Stomach (tissue), 4 donors: Measurements from ENCODE around the gene LCE1A.

Experiments
- POLR2A ChIP-seq, 4 donors: fragments of 450-650 bp; IDR thresholded peaks; one replicate each; pipeline ENCODE4 v1.6.1; 2016; ENCODE audit warnings: antibody characterized with exemption in 4 of 4, control low read depth in 2 of 4, mild to moderate bottlenecking in 1 of 4, moderate library complexity in 1 of 4
- POLR2AphosphoS5 ChIP-seq, 3 donors: sonication (generic); formaldehyde crosslinking; IDR thresholded peaks; one replicate each; pipeline ENCODE4 v1.6.1; 2016; ENCODE audit warnings: antibody characterized with exemption in 3 of 3
- TF ChIP-seq, protein P1 (sequence below), 7 experiments: fragments of 450-650 bp in 4 of 7; fragments of 200-600 bp in 3 of 7; sonication (generic) in 3 of 7; IDR thresholded peaks; one replicate each; pipeline ENCODE4 v1.5.1; 2016 to 2019; ENCODE audit warnings: antibody characterized with exemption in 7 of 7, control low read depth in 2 of 7, mild to moderate bottlenecking in 1 of 7

DNA sequence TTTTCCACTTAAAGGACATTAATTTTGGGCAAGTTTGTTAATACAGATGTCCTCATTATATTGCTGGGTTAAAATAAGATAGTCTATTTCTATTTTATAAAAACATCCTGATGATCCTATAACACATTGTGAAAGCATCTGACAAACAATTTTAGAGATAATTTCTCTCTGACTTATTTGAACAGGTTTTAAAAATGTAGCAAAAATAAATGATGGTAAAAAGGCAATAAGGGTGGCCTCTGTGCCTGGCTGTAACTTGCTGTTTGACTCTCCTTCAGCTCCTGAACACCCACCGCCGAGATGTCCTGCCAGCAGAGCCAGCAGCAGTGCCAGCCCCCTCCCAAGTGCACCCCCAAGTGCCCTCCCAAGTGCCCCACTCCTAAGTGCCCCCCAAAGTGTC, at the start of gene LCE1A:
- TF ChIP-seq, protein P1, sequence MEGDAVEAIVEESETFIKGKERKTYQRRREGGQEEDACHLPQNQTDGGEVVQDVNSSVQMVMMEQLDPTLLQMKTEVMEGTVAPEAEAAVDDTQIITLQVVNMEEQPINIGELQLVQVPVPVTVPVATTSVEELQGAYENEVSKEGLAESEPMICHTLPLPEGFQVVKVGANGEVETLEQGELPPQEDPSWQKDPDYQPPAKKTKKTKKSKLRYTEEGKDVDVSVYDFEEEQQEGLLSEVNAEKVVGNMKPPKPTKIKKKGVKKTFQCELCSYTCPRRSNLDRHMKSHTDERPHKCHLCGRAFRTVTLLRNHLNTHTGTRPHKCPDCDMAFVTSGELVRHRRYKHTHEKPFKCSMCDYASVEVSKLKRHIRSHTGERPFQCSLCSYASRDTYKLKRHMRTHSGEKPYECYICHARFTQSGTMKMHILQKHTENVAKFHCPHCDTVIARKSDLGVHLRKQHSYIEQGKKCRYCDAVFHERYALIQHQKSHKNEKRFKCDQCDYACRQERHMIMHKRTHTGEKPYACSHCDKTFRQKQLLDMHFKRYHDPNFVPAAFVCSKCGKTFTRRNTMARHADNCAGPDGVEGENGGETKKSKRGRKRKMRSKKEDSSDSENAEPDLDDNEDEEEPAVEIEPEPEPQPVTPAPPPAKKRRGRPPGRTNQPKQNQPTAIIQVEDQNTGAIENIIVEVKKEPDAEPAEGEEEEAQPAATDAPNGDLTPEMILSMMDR (IDR thresholded peaks at IDR 0.05), result no peak
- TF ChIP-seq POLR2A (IDR thresholded peaks at IDR 0.05), result no peak
- no peak for TF ChIP-seq POLR2AphosphoS5 (IDR thresholded peaks at IDR 0.05)
